Measurements from ENCODE around the gene CTIF.

Gene CTIF

GRCh38 chr18:48669991-48670750, 131.3 kb downstream of the CTIF start:
- DNase-seq, result no peak

- no peak for DNase-seq
Measured at GRCh38 chr18:48670751-48671560, 132.1 kb downstream of the CTIF start.

- no peak for DNase-seq
Measured at GRCh38 chr18:48671561-48671945, 132.7 kb downstream of the CTIF start.

- DNase-seq, result no peak
Measured at GRCh38 chr18:48672671-48673340, 134.0 kb downstream of the CTIF start.

GRCh38 chr18:48673456-48673852, 134.6 kb downstream of the CTIF start:
- DNase-seq, result no peak

- no peak for DNase-seq
Measured at GRCh38 chr18:48673853-48674721, 135.3 kb downstream of the CTIF start.

GRCh38 chr18:48674758-48675351, 136.0 kb downstream of the CTIF start:
- no peak for DNase-seq

GRCh38 chr18:48675352-48675761, 136.5 kb downstream of the CTIF start:
- DNase-seq, result peak; percentile 80

GRCh38 chr18:48675912-48676311, 137.1 kb downstream of the CTIF start:
- DNase-seq, result no peak

- no peak for DNase-seq
Measured at GRCh38 chr18:48676346-48676745, 137.5 kb downstream of the CTIF start.

GRCh38 chr18:48676756-48677368, 138.0 kb downstream of the CTIF start:
- peak; percentile 69 for DNase-seq

GRCh38 chr18:48678237-48679115, 139.6 kb downstream of the CTIF start:
- no peak for DNase-seq

GRCh38 chr18:48679236-48679635, 140.4 kb downstream of the CTIF start:
- no peak for DNase-seq

GRCh38 chr18:48680339-48681250, 141.8 kb downstream of the CTIF start:
- no peak for DNase-seq

GRCh38 chr18:48682768-48683167, 143.9 kb downstream of the CTIF start:
- DNase-seq, result no peak

GRCh38 chr18:48683197-48683596, 144.4 kb downstream of the CTIF start:
- no peak for DNase-seq

- DNase-seq, result no peak
Measured at GRCh38 chr18:48683661-48684060, 144.8 kb downstream of the CTIF start.

- no peak for DNase-seq
Measured at GRCh38 chr18:48687346-48688042, 148.7 kb downstream of the CTIF start.

GRCh38 chr18:48688961-48689360, 150.1 kb downstream of the CTIF start:
- no peak for DNase-seq

All from activated naive CD4-positive, alpha-beta T cell treated with anti-CD3 and anti-CD28 coated beads, Interleukin-2, amount 50 U/mL, for 16 hours (primary cell).